HEK293T (cell line): Measurements from ENCODE around the gene KIFC3.

Experiments used
- CTCF ChIA-PET: fragments of 350-600 bp; formaldehyde crosslinking; extraction: SDS; loops from one replicate; lab custom pipeline; 2021; ENCODE audit warnings: antibody characterized with exemption, inconsistent platforms; lab: Yijun Ruan, JAX
- POLR2A ChIA-PET: fragments of 350-600 bp; formaldehyde crosslinking; extraction: SDS; loops from one replicate; lab custom pipeline; 2020; ENCODE audit warnings: antibody characterized with exemption, inconsistent platforms; lab: Yijun Ruan, JAX
- DNase-seq: peaks from one replicate; pipeline ENCODE4 v3.0.0; 2012; ENCODE audit warnings: mixed read lengths; ENCODE audit errors: extremely low spot score
- ARNT ChIP-seq: fragments of 450-650 bp; IDR thresholded peaks from 2 replicates; pipeline ENCODE4 v1.6.1; 2017; ENCODE audit warnings: mild to moderate bottlenecking
- BHLHE40 ChIP-seq: fragments of 450-650 bp; IDR thresholded peaks from 2 replicates; pipeline ENCODE4 v1.6.1; 2016; ENCODE audit warnings: mild to moderate bottlenecking, moderate library complexity, borderline replicate concordance
- CTBP1 ChIP-seq: fragments of 450-650 bp; IDR thresholded peaks from 2 replicates; pipeline ENCODE4 v1.6.1; 2016; ENCODE audit warnings: borderline replicate concordance
- ELF4 ChIP-seq: fragments of 450-650 bp; IDR thresholded peaks from 2 replicates; pipeline ENCODE4 v1.6.1; 2017; ENCODE audit warnings: antibody characterized with exemption
- FOXA1 ChIP-seq: fragments of 450-650 bp; IDR thresholded peaks from 2 replicates; pipeline ENCODE4 v1.6.1; 2016; ENCODE audit warnings: mild to moderate bottlenecking
- FOXK2 ChIP-seq: fragments of 450-650 bp; IDR thresholded peaks from 2 replicates; pipeline ENCODE4 v1.6.1; 2016; ENCODE audit warnings: mild to moderate bottlenecking
- FOXM1 ChIP-seq: fragments of 450-650 bp; IDR thresholded peaks from 2 replicates; pipeline ENCODE4 v1.6.1; 2017; ENCODE audit warnings: mild to moderate bottlenecking, borderline replicate concordance
- HDGF ChIP-seq: fragments of 450-650 bp; IDR thresholded peaks from 2 replicates; pipeline ENCODE4 v1.6.1; 2017; ENCODE audit warnings: antibody characterized with exemption, borderline replicate concordance
- L3MBTL2 ChIP-seq: fragments of 450-650 bp; conservative IDR thresholded peaks from 2 replicates; pipeline ENCODE4 v1.6.1; 2016; ENCODE audit warnings: mild to moderate bottlenecking
- LEF1 ChIP-seq: fragments of 450-650 bp; IDR thresholded peaks from 2 replicates; pipeline ENCODE4 v1.6.1; 2017; ENCODE audit warnings: mild to moderate bottlenecking, borderline replicate concordance
- NFRKB ChIP-seq: fragments of 450-650 bp; IDR thresholded peaks from 2 replicates; pipeline ENCODE4 v1.6.1; 2016; ENCODE audit warnings: mild to moderate bottlenecking, moderate library complexity
- SP1 ChIP-seq: fragments of 450-650 bp; IDR thresholded peaks from 2 replicates; pipeline ENCODE4 v1.6.1; 2017
- SUZ12 ChIP-seq: fragments of 450-650 bp; IDR thresholded peaks from 2 replicates; pipeline ENCODE4 v1.6.1; 2016; ENCODE audit warnings: mild to moderate bottlenecking
- TARDBP ChIP-seq: fragments of 450-650 bp; IDR thresholded peaks from 2 replicates; pipeline ENCODE4 v1.6.1; 2016
- ZNF384 ChIP-seq: fragments of 450-650 bp; IDR thresholded peaks from 2 replicates; pipeline ENCODE4 v1.6.1; 2016
- TF ChIP-seq, protein P1 (sequence below): fragments of 450-650 bp; IDR thresholded peaks from 2 replicates; pipeline ENCODE4 v1.6.1; 2016

Gene KIFC3

DNA sequence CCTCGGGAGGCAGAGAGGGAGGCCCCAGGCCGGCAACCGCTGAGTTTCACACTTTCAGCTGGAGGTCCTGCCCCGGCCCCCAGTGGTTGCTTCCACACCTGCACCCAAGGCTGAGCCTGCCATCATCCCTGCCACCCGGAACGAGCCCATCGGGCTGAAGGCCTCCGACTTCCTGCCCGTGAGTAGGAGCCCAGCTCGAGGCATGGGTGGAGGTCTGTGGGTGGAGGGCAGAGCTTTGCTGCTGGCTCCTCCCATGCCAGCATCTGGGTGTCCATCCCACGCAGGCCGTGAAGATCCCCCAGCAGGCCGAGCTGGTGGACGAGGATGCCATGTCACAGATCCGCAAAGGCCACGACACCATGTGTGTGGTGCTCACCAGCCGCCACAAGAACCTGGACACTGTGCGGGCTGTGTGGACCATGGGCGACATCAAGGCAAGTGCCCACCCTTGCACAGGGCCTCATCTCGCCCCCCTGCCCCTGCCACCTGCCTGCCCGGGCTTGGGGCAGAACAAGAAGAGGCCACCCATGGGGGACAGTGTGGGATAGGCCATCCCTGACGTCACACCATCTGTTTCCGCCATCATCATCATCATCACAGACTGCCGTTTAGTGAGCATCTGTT is 47.1 kb downstream of the KIFC3 start:
- ChIA-PET CTCF (no interaction called here), POLR2A (no interaction called here)
- TF ChIP-seq L3MBTL2 (no peak), ELF4 (no peak), CTBP1 (no peak), SUZ12 (no peak), SP1 (no peak), ARNT (no peak), TARDBP (no peak), BHLHE40 (no peak), HDGF (no peak), ZNF384 (no peak), FOXK2 (no peak), NFRKB (no peak), FOXA1 (no peak), FOXM1 (no peak)
- TF ChIP-seq, protein P1, sequence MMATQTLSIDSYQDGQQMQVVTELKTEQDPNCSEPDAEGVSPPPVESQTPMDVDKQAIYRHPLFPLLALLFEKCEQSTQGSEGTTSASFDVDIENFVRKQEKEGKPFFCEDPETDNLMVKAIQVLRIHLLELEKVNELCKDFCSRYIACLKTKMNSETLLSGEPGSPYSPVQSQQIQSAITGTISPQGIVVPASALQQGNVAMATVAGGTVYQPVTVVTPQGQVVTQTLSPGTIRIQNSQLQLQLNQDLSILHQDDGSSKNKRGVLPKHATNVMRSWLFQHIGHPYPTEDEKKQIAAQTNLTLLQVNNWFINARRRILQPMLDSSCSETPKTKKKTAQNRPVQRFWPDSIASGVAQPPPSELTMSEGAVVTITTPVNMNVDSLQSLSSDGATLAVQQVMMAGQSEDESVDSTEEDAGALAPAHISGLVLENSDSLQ: no peak
- no peak for DNase-seq

DNA sequence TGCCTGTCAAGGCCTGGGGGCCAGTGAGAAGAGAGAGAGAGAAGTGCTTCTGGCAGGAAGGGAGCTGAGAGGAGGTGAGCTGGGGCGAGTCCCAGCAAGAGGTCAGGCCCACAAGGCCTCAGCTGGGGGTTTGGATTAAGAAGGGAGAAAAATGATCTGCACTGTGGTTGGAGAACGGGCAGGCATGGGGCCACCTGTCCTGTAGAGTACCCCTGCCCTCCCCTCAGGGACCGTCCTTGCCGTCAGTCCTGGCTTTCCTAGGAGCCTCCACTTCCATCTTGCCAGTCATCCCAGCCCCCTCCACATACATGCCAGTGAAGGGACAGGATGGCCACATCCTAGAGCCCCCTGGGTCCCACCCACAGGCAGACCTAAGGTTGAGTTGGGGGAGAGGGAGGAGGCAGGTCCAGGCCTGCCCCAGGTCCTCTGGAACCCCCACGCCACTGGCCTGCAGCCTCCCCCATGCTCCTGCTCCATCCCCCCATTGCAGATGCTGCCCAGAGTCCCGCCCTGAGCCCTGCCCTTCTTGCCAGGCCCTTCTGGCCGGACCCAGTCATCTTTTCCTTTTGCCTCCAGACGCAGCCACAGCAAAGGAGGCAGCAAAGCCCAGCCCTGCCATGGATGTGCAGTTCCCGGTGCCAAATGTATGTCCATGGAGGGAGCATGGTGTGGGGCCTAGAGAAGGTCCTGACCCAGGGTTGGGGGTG is 47.8 kb downstream of the KIFC3 start:
- CTCF ChIA-PET: no interaction called here
- no peak for DNase-seq
- TF ChIP-seq L3MBTL2: no peak
- TF ChIP-seq, protein P1: no peak
- no peak for TF ChIP-seq HDGF
- TF ChIP-seq SP1: no peak
- no peak for TF ChIP-seq ARNT
- TF ChIP-seq ELF4: no peak
- TF ChIP-seq FOXM1: no peak
- no peak for TF ChIP-seq NFRKB
- TF ChIP-seq BHLHE40: no peak
- TF ChIP-seq FOXA1: no peak
- no peak for TF ChIP-seq ZNF384
- no peak for TF ChIP-seq FOXK2
- TF ChIP-seq SUZ12: no peak
- TF ChIP-seq TARDBP: no peak
- no peak for TF ChIP-seq CTBP1
- TF ChIP-seq LEF1: no peak
- POLR2A ChIA-PET: no interaction called here

DNA sequence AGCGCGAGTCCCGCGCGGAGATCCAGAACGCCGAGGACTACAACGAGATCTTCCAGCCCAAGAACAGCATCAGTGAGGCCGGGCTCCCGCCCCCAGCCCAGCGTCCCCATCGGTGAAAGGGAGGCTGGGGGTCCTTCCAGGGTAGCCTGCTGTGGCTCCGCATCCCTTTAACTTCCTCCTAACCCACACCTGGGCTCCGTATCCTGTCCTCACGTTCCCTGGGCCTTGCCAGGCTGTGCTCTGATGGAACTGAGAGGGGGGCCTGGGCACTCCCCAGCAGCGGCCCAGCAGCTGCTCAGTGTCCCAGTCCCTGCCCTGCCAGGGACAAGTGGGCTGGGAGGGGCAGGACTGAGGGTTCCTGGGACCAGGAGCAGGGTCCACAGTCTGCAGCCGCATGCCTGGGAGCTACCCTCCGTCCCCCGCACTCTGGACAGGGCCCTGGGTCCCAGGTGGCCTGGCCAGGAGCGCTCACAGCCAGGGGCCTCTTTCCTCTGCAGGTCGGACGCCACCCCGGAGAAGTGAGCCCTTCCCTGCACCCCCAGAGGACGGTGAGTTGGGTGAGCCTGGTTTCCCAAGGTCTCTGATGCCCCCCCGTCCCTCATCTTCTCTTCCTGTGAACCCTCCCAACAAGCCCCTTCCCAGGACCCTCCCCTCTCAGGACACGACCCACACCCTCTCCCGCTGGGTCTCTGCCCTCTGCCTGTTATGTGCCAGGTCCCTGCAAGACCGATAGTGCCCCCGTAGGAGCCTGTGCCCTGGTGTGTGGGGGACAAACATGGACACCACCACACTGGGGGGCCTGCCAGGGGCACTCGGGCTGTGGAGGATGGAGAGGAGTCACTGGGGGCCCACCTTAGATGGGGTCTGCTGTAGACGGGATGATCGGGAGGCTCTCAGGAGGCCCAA is 48.6 kb downstream of the KIFC3 start:
- no peak for DNase-seq
- ChIA-PET POLR2A (no interaction called here), CTCF (no interaction called here)
- TF ChIP-seq FOXM1 (no peak), BHLHE40 (no peak)

DNA sequence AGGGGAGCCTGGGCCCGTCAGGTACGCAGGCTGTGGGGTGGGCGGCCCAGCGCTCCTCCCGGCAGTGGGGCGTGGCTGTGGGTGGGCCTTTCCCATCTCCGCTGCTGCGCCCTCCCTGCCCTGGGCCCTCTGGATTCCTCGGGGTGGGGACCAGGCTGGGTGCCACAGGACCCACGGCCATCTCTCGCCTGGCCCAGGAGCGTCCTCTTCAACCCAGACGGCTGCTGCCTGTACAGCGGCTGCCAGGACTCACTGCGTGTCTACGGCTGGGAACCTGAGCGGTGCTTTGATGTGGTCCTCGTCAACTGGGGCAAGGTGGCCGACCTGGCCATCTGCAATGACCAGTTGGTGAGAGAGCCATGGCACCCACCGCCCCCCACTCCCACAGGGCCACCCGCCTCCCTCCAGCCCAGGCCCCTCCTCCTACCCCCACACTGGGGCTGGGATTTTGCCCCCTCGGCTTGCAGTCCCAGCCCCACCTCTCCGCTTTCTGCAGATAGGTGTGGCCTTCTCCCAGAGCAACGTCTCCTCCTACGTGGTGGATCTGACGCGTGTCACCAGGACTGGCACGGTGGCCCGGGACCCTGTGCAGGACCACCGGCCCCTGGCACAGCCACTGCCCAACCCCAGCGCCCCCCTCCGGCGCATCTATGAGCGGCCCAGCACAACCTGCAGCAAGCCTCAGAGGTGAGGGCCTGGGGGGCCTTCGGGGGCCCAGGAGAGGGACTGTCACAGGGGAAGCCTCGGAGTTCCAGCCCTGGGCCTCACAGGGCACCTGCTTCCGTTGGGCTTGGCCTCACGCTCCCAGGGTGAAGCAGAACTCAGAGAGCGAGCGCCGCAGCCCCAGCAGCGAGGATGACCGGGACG is 49.5 kb downstream of the KIFC3 start:
- CTCF ChIA-PET: no interaction called here
- POLR2A ChIA-PET: no interaction called here

DNA sequence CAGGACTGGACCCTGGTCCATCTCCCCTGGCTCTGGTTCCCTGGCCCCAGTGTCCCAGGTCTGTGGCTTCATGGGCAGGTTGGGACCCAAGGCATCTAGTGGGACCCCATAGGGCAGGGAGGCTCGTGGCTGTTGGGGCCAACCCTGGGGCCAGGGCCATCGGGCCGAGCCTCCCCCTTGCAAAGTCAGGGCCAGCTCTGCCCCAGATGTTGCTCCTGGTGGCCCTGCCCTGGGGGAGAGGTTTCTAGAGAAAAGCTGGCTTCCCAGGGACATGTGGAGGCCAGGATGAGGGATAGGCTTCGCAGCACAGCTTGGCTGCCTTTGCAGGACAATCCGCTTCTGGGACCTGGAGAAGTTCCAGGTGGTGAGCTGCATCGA is 50.1 kb downstream of the KIFC3 start:
- no peak for DNase-seq
- CTCF ChIA-PET: no interaction called here
- POLR2A ChIA-PET: interaction anchor here (1.1 kb wide), 1 partner anchor 16 kb away, joined by 4 read pairs; no protein-coding TSS in a partner anchor

More for the DNA sequence above, 49.5 kb downstream of the KIFC3 start:
- no peak for DNase-seq
- TF ChIP-seq SP1: no peak
- no peak for TF ChIP-seq FOXK2
- TF ChIP-seq, protein P1: no peak

More for the DNA sequence above, 50.1 kb downstream of the KIFC3 start:
- TF ChIP-seq TARDBP (no peak), ELF4 (no peak), CTBP1 (no peak), FOXA1 (no peak), LEF1 (no peak), L3MBTL2 (no peak), ZNF384 (no peak)
- TF ChIP-seq, protein P1: no peak
